NCI-H1105 treated with DMSO at 0.1 percent for 48 hours (cell line): ENCODE measurements around the gene AMD1.

Experiments
- DNase-seq: peaks from one replicate; lab custom pipeline; 2025; lab: John Stamatoyannopoulos, UW

The AMD1 gene

GRCh38 chr6:110939429-110940200, 65.0 kb downstream of the AMD1 start:
- DNase-seq: no peak

DNA sequence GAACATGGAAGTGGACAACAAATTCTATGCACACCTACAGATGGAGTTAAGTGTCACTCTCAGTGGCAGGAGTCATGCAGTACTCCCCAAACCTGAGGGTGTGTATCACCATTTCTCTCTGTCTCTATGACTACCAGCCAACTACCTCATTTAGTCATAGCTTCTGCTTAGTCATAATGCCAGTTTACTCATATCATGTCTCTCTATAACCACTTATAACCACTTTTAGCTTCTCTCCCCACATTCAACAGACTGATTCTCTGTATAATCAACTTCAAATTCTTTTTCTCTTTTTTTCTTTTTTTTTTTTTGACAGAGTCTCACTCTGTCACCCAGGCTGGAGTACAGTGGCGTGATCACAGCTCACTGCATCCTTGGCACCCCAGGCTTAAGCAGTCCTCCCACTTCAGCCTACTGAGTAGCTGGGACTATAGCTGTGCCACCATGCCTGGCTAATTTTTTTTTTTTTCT, 70.1 kb downstream of the AMD1 start:
- DNase-seq: no peak
